H1 (cell line): ENCODE results near the gene TAF1D.

Source experiments
- CBX5 ChIP-seq: fragments of 300-800, 300-1000 bp; sonication (generic); IDR thresholded peaks from 2 replicates; pipeline ENCODE4 v1.7.1; 2016; ENCODE audit warnings: antibody characterized with exemption, low read length, low read depth
- EP300 ChIP-seq, 2 experiments: IDR thresholded peaks; 1 replicate in 1 of 2; 2 replicates in 1 of 2; pipeline ENCODE4 v1.6.1; 2011 to 2012; ENCODE audit warnings: low read depth in 2 of 2, low read length in 2 of 2, mild to moderate bottlenecking in 2 of 2, borderline replicate concordance in 1 of 2, inconsistent platforms in 1 of 2, moderate library complexity in 1 of 2
- MAFK ChIP-seq: IDR thresholded peaks from 2 replicates; pipeline ENCODE4 v1.6.1; 2012; ENCODE audit warnings: low read depth, mild to moderate bottlenecking, improper control_type of control experiment, low read length
- POLR2A ChIP-seq, 2 experiments: IDR thresholded peaks; 1 replicate in 1 of 2; 2 replicates in 1 of 2; pipeline ENCODE4 v1.6.1; 2011; ENCODE audit warnings: low read depth in 2 of 2, low read length in 2 of 2, mild to moderate bottlenecking in 2 of 2; ENCODE audit errors: control extremely low read depth in 1 of 2

DNA sequence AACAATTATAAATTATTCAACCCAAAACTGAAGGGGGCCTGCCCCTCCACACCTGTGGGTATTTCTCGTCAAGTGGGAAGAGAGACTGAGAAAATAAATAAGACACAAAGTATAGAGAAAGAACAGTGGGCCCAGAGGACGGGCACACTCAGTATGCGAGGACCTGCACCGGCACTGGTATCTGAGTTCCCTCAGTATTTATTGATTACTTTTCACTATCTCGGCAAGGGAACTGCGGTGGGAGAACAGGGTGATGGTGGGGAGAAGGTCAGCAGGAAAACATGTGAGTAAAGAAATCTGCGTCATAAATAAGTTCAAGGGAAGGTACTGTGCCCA is 3.3 kb upstream of the TAF1D start:
- TF ChIP-seq POLR2A (IDR thresholded peaks at IDR 0.05; ENCODE audit: control extremely low read depth in 1 of 2, low read depth in 2 of 2, low read length in 2 of 2) (no peak), MAFK (no peak), EP300 (IDR thresholded peaks at IDR 0.05; ENCODE audit: borderline replicate concordance in 1 of 2, low read depth in 2 of 2, low read length in 2 of 2) (no peak), CBX5 (no peak)
